Measurements from ENCODE around the gene DEDD.

DNA sequence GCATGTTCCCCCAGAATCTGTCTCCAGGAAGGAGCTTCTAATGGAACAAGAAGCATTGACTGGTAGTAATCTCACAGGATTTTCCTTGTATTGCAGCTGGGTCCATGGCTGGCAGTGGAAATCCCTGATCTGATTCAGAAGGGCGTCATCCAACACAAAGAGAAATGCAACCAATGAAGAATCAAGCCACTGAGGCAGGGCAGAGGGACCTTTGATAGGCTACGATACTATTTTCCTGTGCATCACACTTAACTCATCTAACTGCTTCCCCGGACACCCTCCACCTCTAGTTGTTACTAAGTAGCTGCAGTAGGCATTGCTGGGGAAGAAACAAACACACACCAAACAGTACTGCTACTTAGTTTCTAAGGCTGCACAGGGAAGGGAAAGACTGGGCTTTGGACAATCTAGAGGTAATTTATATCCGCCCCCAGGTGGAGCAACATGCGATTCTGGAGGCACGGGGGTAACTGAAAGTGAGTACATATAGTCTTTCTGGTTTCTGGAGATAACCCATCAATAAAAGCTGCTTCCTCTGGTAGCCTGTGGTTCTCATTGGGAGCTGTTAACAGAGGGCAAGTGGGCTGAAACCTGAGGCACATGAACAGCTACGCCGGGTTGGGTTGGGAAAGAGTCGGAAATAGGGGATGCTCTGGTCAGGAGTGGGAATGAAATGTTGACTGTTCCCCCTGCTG, 26.0 kb upstream of the DEDD start:
- TF ChIP-seq EZH2 (IDR thresholded peaks at IDR 0.05; ENCODE audit: low read depth, unreplicated experiment), result no peak
- no peak for TF ChIP-seq CREB1 (CRISPR knock-in tag; IDR thresholded peaks at IDR 0.05; ENCODE audit: low read depth)
- TF ChIP-seq, protein P1, sequence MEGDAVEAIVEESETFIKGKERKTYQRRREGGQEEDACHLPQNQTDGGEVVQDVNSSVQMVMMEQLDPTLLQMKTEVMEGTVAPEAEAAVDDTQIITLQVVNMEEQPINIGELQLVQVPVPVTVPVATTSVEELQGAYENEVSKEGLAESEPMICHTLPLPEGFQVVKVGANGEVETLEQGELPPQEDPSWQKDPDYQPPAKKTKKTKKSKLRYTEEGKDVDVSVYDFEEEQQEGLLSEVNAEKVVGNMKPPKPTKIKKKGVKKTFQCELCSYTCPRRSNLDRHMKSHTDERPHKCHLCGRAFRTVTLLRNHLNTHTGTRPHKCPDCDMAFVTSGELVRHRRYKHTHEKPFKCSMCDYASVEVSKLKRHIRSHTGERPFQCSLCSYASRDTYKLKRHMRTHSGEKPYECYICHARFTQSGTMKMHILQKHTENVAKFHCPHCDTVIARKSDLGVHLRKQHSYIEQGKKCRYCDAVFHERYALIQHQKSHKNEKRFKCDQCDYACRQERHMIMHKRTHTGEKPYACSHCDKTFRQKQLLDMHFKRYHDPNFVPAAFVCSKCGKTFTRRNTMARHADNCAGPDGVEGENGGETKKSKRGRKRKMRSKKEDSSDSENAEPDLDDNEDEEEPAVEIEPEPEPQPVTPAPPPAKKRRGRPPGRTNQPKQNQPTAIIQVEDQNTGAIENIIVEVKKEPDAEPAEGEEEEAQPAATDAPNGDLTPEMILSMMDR (conservative IDR thresholded peaks at IDR 0.05; ENCODE audit: low read depth in 2 of 2), result no peak
